GM18868 (cell line): ENCODE results near the gene RRBP1.
"Not testable (repeated sequence)": the region's sequence is repeated elsewhere in the genome, so short reads cannot be mapped to it uniquely, and the experiment has no call there.

Experiments
- ATAC-seq: cut with Tn5 transposase; IDR thresholded peaks from one replicate; pipeline ENCODE4 v1.9.1; 2021; ENCODE audit warnings: mild to moderate bottlenecking, moderate library complexity; ENCODE audit not compliant: unreplicated experiment

The RRBP1 gene

GRCh38 chr20:17708675-17709360, 26.8 kb upstream of the RRBP1 start:
- no peak for ATAC-seq

- not testable (repeated sequence) for ATAC-seq
Observed at GRCh38 chr20:17707951-17708350, 25.9 kb upstream of the RRBP1 start.

DNA sequence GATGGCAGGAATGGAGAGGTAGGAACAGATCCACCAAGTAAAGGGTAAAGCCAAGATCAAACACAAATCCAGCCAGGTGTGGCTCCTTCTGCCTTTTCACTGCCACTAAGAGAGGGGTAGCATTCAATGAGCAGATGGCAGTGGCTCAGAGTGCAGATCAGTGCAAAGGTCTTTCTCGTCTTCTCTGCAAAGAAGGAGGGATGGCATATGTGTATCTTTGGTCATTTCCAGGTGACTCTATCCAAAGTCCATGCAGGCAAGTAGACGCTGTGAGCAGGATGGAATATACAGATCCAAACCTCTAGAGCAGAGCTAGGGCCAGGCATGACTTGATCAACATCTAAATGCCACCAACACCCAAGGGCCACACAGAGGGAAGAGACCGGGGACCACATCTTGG, 24.6 kb upstream of the RRBP1 start:
- ATAC-seq, result no peak

GRCh38 chr20:17705916-17706315, 23.9 kb upstream of the RRBP1 start:
- ATAC-seq, result no peak

- no peak for ATAC-seq
Observed at GRCh38 chr20:17704589-17705317, 22.7 kb upstream of the RRBP1 start.

- ATAC-seq, result no peak
Observed at GRCh38 chr20:17701826-17702225, 19.8 kb upstream of the RRBP1 start.

- ATAC-seq, result no peak
Observed at GRCh38 chr20:17700637-17701036, 18.6 kb upstream of the RRBP1 start.

GRCh38 chr20:17699931-17700351, 17.9 kb upstream of the RRBP1 start, which contains the start of gene BANF2:
Gene BANF2, plus strand, starts transcription at chr20:17699966. Its CDS starts 25,060 bp downstream, at chr20:17725026.
- no peak for ATAC-seq

DNA sequence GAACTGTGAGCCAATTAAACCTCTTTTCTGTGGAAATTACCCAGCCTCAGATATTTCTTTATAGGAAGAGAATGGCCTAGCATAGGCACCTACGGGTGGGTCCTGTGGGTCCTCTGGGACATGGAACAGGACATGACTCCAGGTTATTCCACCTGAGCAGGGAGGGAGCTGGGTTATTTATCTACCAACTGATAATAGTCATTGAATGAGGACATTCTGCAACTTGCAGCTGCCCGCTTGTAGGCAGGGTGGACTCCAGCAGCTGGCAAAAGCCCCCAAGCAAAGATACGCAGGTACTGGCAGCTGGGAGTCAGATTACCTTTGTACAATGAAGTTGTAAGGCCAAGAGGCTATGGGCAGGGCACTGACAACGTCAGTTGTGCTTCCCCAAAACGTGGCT, 16.3 kb upstream of the RRBP1 start:
- no peak for ATAC-seq

DNA sequence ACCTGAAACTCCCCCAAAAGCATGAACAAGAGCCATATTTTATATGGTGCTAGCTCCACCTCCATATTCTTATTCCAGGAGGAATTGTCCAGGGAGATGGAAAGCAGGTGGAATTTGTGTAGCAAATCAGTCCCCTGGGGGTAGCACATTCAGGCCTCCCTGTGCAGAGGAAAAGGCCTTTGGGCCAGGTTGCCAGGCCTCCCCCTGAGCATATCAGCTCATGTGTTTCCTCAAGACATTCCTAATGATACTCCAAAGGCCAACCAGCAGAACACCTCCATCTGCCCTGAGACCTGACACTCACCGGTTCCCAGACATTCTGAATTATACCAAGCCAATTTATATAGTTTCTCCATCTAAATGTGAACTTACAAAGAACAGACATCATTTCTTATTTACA, 15.1 kb upstream of the RRBP1 start:
- no peak for ATAC-seq

DNA sequence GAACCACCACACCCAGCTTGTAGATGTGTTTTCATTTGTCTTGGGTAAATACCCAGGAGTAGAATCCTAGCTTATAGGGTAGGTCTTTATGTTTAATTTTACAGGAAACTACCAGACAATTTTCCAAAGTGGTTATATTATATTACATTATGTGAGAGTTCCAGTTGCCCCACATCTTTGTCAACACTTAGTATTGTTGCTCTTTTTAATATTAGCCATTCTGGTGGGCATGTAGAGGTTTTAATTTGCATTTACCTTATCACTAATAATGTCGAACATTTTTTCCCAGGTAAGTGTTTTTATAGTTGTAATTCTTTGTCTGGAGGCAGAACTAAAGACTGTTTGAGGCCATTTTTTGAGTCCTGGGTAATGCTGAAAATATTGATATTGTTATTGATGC, 14.2 kb upstream of the RRBP1 start:
- no peak for ATAC-seq

DNA sequence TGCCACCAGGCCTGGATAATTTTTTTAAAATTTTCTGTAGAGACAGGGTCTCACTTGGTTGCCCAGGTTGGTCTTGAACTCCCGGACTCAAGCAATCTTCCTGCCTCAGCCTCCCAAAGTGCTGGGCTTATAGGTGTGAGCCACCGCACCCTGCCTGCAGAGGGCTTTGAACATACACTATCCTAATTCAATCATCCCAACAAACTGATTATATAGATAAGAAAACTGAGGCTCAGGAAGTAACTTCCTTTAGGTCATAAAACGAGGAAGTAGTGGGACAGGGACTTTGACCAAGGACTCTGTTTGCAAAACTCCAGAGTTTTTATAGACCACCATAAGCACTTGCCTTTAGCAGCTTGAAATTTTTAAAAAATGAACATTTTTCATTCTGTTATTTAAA, 12.7 kb upstream of the RRBP1 start:
- no peak for ATAC-seq

GRCh38 chr20:17693444-17694001, 11.5 kb upstream of the RRBP1 start:
- no peak for ATAC-seq

- ATAC-seq, result no peak
Observed at GRCh38 chr20:17691758-17692157, 9.7 kb upstream of the RRBP1 start.

DNA sequence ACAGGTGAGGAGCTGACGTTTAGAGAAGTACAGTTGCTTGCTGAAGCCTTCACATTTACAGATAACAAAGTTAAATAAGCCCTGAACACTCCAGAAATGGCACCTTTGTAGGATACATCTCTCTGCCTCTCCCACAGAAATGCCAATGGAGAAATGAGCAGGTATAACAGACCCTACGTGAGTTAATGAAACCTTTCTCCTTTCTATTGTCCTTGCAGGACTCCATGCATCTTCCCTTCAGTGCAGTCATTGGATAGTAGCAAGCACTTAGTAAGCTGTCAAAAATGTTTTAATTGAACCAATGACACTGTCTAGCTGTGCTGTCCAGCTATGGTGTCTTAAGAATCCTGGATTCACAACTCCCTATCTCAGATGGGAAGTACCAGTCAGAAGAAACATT, 8.1 kb upstream of the RRBP1 start:
- no peak for ATAC-seq

DNA sequence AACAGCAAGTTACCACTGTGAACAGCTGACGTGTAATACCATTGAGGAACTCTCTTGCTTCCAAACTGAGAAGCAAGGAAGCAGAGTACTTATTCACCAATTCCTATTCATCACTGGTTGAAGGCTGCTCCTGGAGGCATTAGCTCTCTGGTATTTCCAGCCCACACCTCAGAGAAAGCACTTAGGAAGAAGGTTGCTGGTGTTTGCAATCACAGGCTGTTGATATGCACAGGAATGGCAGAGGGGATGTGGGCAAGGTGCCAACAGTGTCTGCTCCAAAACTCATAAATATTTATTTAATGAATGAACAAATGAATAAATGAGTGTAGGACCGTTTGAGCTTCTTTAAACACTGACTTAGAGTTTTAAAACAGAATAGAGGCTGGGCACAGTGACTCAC, 6.9 kb upstream of the RRBP1 start:
- ATAC-seq, result no peak

- no peak for ATAC-seq
Observed at GRCh38 chr20:17687800-17688199, 5.8 kb upstream of the RRBP1 start.

DNA sequence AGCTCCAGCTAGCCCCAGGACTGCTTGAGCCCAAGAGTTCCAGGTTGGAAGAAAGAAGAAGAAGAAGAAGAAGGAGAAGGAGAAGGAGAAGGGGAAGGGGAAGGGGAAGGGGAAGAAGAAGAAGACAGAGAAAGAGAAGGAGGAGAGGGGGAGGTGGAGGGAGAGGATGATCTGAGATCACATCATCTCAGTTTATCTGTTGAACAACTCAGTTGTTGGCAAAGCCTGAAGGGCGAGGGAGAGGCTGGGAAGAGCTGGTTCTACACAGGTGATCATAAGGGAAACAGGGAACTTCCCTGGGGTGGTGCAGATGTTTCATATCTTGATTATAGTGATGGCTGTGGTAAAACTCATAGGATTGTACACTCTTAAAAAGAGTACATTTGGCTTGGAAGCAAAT, 3.1 kb upstream of the RRBP1 start:
- ATAC-seq, result no peak

DNA sequence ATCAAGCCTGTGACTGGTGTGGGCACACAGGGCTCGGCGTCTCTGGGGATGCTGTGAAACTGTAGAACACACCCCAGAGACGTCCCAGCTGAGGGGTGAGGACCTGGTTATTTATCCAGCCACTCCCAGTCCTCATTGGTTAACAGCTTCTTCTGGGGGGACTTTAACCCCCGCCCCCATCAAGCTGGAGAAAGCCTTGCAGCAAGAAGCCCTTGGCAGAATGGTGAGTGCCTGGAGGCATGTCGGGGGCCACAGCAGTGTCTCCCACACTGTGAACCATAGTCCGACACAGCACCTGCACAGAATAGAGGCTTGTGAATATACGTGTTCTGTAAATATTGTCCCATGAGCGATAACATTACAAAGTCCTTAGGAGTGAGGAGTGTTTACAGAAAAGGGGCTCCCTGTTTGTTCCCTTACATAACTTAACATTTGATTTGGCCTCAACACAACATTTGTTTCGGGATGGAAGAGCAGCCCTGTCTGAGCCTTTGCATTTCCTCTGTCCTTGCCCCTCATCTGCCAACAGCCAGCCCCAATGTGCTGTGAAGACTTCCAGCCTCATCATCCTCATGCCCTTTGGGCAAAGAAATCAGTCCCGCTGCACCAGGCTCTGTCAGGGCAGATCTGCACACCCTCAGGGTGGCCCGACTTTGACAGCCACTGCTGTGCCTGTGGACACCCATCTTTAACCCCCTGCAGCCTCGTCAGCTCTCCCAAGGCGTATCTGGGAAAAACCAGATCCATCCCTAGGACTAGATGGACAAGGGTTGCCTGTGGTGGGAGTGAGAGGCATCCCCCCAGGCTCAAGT, 2.2 kb upstream of the RRBP1 start:
- no peak for ATAC-seq

- ATAC-seq, result no peak
Observed at GRCh38 chr20:17683218-17684076, 1.4 kb upstream of the RRBP1 start.

- ATAC-seq, result no peak
Observed at GRCh38 chr20:17682889-17683198, 802 bp upstream of the RRBP1 start.
